HG03097 (cell line): ENCODE measurements around the gene CD1E.
"Not testable (repeated sequence)": the region's sequence is repeated elsewhere in the genome, so short reads cannot be mapped to it uniquely, and the experiment has no call there.

Source experiments
- ATAC-seq: cut with Tn5 transposase; IDR thresholded peaks from one replicate; pipeline ENCODE4 v1.9.1; 2021; ENCODE audit not compliant: unreplicated experiment, low FRiP score

The CD1E gene

GRCh38 chr1:158353303-158354075, at the start of gene CD1E:
Gene CD1E, plus strand, starts transcription at chr1:158353894. Its CDS starts 95 bp downstream, at chr1:158353989.
- ATAC-seq: no peak

GRCh38 chr1:158310623-158311022, 43.1 kb upstream of the CD1E start:
- ATAC-seq: no peak

GRCh38 chr1:158311066-158311465, 42.6 kb upstream of the CD1E start:
- ATAC-seq: no peak

GRCh38 chr1:158323866-158324265, 29.8 kb upstream of the CD1E start:
- no peak for ATAC-seq

- ATAC-seq: no peak
These were observed 29.3 kb upstream of the CD1E start for GRCh38 chr1:158324395-158324794.

- ATAC-seq: no peak
These were observed 26.2 kb upstream of the CD1E start for GRCh38 chr1:158327481-158327880.

- ATAC-seq: no peak
These were observed 25.3 kb upstream of the CD1E start for GRCh38 chr1:158328426-158328825.

GRCh38 chr1:158329300-158329699, 24.4 kb upstream of the CD1E start:
- ATAC-seq: no peak

GRCh38 chr1:158329733-158330132, 24.0 kb upstream of the CD1E start:
- no peak for ATAC-seq

GRCh38 chr1:158330391-158331105, 23.1 kb upstream of the CD1E start:
- no peak for ATAC-seq

GRCh38 chr1:158331106-158331425, 22.6 kb upstream of the CD1E start:
- ATAC-seq: no peak

- ATAC-seq: no peak
These were observed 22.1 kb upstream of the CD1E start, which contains the start of gene CD1B for GRCh38 chr1:158331481-158332150. Gene CD1B, minus strand, starts transcription at chr1:158331531. Its CDS starts 108 bp downstream, at chr1:158331423.

GRCh38 chr1:158333405-158334155, 20.1 kb upstream of the CD1E start:
- ATAC-seq: no peak

- no peak for ATAC-seq
These were observed 19.0 kb upstream of the CD1E start for GRCh38 chr1:158334526-158335212.

GRCh38 chr1:158335213-158335532, 18.5 kb upstream of the CD1E start:
- no peak for ATAC-seq

- ATAC-seq: not testable (repeated sequence)
These were observed 17.3 kb upstream of the CD1E start for GRCh38 chr1:158336413-158336812.

GRCh38 chr1:158348946-158349345, 4.7 kb upstream of the CD1E start:
- not testable (repeated sequence) for ATAC-seq

- ATAC-seq: no peak
These were observed 561 bp downstream of the CD1E start for GRCh38 chr1:158354255-158354654.

- ATAC-seq: no peak
These were observed 2.1 kb downstream of the CD1E start for GRCh38 chr1:158355773-158356285.

GRCh38 chr1:158356616-158357015, 2.9 kb downstream of the CD1E start:
- no peak for ATAC-seq
